HUES64 (cell line): ENCODE results near the gene UCN.

Experiments used
- H3K27ac ChIP-seq: 2 replicates; pipeline ENCODE4 v1.7.0; 2013; ENCODE audit warnings: low read depth, low read length, inconsistent platforms
- H3K27me3 ChIP-seq: 2 replicates; pipeline ENCODE4 v1.6.1; 2013; ENCODE audit warnings: mild to moderate bottlenecking, low read length; ENCODE audit not compliant: insufficient read depth
- H3K36me3 ChIP-seq: 2 replicates; pipeline ENCODE4 v1.6.1; 2013; ENCODE audit warnings: mild to moderate bottlenecking, low read length; ENCODE audit not compliant: insufficient read depth
- H3K4me1 ChIP-seq: 2 replicates; pipeline ENCODE4 v1.6.1; 2013; ENCODE audit warnings: mild to moderate bottlenecking, low read length, moderate library complexity; ENCODE audit not compliant: insufficient read depth
- H3K4me3 ChIP-seq: 2 replicates; pipeline ENCODE4 v1.5.1; 2013; ENCODE audit warnings: mild to moderate bottlenecking, low read length, moderate library complexity
- H3K9ac ChIP-seq: 2 replicates; pipeline ENCODE4 v1.6.1; 2013; ENCODE audit warnings: mild to moderate bottlenecking, low read depth, low read length
- H3K9me3 ChIP-seq: 2 replicates; pipeline ENCODE4 v1.6.1; 2013; ENCODE audit warnings: low read depth, low read length; ENCODE audit not compliant: insufficient read depth
- WGBS: fragments of 150-250, 120-280 bp; methylation state at CpG from one replicate; pipeline ENCODE4 v1.1.7; 2013; ENCODE audit warnings: missing lambda C conversion rate; 5-methylcytosine and 5-hydroxymethylcytosine counted together

The UCN gene

DNA sequence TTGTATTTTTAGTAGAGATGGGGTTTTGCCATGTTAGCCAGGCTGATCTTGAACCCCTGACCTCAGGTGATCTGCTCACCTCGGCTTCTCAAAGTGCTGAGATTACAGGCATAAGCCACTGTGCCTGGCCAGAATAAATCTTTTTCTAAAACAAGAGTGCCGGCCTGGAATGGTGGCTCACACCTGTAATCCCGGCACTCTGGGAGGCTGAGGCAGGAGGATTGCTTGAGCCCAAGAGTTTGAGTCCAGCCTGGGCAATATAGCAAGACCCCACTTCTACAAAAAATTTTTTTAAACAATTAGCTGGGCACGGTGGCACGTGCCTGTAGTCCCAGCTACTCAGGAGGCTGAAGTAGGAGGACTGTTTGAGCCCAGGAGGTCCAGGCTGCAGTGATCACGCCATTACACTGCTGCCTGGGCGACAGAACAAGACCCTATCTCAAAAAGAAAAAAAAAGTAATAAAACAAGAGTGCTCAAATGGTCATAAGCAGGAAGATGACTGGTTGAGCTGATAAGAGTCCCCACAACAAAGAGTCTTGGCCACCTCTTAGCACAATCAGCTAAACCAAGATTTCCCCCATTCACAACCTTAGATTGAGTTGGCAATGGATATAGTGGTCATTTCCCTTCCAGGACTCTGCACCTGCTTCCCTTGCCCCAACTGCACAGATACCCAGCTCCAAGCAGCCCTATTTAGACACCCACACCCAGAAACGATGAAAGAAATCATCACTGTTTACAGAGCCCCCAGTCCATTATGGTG lies 5.8 kb upstream of the UCN start:
- Histone ChIP-seq H3K4me3 (no peak overlapping the region), H3K9me3 (no peaks in the 10 kb centered on the region), H3K9ac (no peak overlapping the region), H3K4me1 (no peaks in the 10 kb centered on the region), H3K27me3 (peaks cover 2% of the 10 kb centered on the region; the same call in 1 of the 2 replicates), H3K36me3 (peaks cover 3% of the 10 kb centered on the region; the same call in 1 of the 2 replicates), H3K27ac (no peak overlapping the region)
- 90% methylated on average over 7 of the region's 8 CpGs for WGBS

DNA sequence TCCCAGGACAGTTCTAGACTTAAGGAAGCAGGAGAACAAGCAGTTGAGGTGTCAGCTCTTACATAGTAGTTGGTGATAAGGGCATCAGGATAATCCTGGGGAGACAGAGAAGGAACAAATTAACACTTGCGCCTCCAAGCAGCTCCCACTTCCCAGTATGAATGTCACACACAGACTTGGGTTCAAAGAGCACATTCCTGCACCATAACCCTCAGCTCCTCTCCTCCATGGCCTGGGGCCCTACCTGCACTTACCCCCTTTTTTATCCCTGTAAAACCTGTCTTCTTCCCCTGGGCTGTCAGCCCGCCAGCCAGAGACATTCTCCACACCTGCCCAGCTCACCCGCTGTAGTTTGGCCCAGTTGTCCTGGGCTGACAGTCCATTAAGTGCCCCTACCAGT lies 3.9 kb upstream of the UCN start:
- H3K9me3 ChIP-seq, result no peaks in the 10 kb centered on the region
- 96% methylated on average over 3 of the region's 3 CpGs for WGBS
- no peak overlapping the region for H3K27ac ChIP-seq
- H3K4me3 ChIP-seq, result no peak overlapping the region
- H3K4me1 ChIP-seq, result 0 out of 2 replicates have a peak, but pooled peaks cover 3% of the 10 kb centered on the region
- H3K36me3 ChIP-seq, result peaks cover 3% of the 10 kb centered on the region; the same call in 1 of the 2 replicates
- no peak overlapping the region for H3K9ac ChIP-seq
- H3K27me3 ChIP-seq, result peaks cover 21% of the 10 kb centered on the region

DNA sequence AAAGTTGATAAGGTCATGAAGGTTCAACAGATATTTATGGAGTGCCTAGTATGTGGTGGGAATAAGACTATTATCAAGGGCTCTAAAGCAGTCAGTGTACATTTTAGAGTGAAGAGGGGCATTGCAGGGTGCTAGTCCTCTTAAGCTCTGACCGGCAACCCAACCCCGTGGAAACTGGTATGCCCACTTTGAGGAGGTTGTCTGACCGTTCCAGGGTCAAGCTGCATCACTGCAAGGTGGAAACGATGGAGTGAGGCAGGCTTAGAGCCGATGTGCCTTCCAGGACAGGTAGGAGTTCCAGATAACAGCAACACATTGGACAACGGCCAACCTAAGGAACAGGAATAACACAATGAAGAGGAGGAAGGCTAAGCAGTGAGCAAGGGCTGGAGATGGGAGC lies 1.4 kb upstream of the UCN start:
- Histone ChIP-seq H3K27ac (no peak overlapping the region), H3K9me3 (no peaks in the 10 kb centered on the region), H3K27me3 (peaks cover 46% of the 10 kb centered on the region), H3K4me1 (0 out of 2 replicates have a peak, but pooled peaks cover 6% of the 10 kb centered on the region), H3K36me3 (peaks cover 3% of the 10 kb centered on the region; the same call in 1 of the 2 replicates), H3K9ac (no peak overlapping the region), H3K4me3 (no peak overlapping the region)
- 94% methylated on average over 6 of the region's 6 CpGs for WGBS

DNA sequence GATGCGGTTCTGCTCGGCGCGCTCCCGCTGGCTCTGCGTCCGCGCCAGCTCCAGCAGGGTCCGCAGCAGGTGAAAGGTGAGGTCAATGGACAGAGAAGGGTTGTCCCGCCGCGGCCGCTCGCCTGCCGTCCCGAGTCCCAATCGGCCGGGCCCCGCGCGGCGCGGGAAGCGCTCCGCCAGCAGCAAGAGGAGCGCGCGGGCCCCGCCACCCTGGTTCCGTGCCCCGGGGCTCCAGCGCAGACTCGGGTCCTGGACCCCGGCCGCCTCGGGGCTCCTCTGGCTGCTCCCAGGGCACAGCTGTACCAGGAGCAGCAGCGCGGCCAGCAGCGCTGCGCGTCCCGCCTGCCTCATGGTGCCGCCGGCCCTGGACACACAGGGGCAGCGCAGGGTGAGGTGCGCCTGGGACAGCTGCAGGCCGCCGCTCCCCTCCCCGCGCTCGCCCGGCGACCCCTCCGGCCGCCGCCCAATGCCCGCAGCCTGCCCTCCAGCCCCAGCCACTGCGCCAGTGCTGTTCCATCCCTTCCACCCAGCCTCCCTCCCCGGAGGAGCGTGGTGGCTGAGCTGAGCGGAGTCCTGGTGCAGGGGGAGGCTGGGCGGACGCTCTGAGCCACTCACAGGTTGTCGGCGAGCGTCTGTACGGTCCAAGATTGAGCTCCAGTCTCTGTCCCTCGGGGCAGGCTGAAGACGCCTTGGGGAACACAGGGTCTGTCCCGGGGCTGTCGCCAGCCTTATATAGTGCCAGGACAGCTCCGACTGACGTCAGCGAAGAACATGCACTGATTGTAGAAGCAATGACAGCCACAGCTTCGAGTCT lies 493 bp downstream of the UCN start:
- 4% methylated on average over 75 of the region's 75 CpGs for WGBS
- no peak overlapping the region; the same call in 1 of the 2 replicates for H3K9ac ChIP-seq
- peak overlapping the region; percentile 44 for H3K4me3 ChIP-seq
- H3K36me3 ChIP-seq, result peaks cover 3% of the 10 kb centered on the region; the same call in 1 of the 2 replicates
- H3K27ac ChIP-seq, result no peak overlapping the region
- H3K27me3 ChIP-seq, result peaks cover 50% of the 10 kb centered on the region
- 0 out of 2 replicates have a peak, but pooled peaks cover 6% of the 10 kb centered on the region for H3K4me1 ChIP-seq
- no peaks in the 10 kb centered on the region for H3K9me3 ChIP-seq

DNA sequence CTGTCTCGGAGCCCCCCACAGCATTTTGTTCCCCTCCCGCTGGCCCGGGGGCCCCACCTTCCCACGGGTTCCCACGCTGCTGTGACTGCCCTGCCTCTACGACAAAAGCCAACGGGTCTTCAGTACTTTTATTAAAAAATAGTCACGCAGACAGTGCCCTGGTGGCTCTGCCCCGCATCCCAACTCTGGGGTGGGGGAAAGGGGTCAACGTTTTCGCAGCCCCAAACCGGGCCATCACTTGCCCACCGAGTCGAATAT lies 1.0 kb downstream of the UCN start:
- no peak overlapping the region for H3K27ac ChIP-seq
- H3K9ac ChIP-seq, result no peak overlapping the region
- peak overlapping the region; percentile 44 for H3K4me3 ChIP-seq
- H3K27me3 ChIP-seq, result peaks cover 50% of the 10 kb centered on the region
- peaks cover 3% of the 10 kb centered on the region; the same call in 1 of the 2 replicates for H3K36me3 ChIP-seq
- H3K9me3 ChIP-seq, result no peaks in the 10 kb centered on the region
- WGBS, result 14% methylated on average over 14 of the region's 14 CpGs
- H3K4me1 ChIP-seq, result 0 out of 2 replicates have a peak, but pooled peaks cover 6% of the 10 kb centered on the region

DNA sequence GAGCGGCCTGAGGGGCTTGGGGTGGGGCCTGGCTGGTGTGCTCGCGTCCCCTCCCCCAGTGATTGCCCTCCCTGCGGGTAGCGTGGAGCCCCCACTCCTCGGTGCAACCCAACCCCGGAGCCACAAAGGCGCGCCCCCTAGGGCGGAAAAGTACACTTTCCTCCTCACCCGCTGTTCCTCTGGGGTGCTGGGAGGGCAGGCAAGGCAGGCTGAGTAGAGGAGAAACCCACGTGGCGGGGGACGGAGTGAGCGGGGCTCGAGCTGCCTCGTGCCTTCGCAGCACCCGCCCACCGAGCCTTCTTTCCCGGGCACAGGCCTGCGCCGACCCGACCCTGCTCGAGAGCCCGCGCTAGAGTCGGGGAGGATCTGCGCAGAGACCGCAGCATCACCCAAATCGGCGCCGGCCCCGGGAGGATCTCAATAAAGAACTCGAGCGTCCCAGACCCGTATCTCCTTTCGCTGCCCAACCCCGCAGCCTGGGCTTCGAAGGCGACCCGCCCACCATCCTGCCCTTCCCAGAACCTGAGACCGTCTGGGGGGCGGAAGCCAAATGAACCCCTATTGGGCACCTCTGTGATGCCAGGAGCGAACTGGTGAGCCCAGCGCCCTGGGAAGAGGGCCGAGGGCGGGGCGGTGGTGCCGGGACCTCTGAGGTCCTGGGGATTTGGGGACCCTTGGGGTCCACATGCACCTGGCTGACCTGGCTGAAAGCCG lies 1.5 kb downstream of the UCN start:
- Histone ChIP-seq H3K9ac (peak overlapping the region; percentile 20; the same call in 1 of the 2 replicates), H3K9me3 (no peaks in the 10 kb centered on the region), H3K36me3 (peaks cover 3% of the 10 kb centered on the region; the same call in 1 of the 2 replicates), H3K27ac (no peak overlapping the region), H3K4me3 (peak overlapping the region; percentile 44), H3K4me1 (0 out of 2 replicates have a peak, but pooled peaks cover 6% of the 10 kb centered on the region), H3K27me3 (peaks cover 50% of the 10 kb centered on the region)
- 9% methylated on average over 51 of the region's 51 CpGs for WGBS

DNA sequence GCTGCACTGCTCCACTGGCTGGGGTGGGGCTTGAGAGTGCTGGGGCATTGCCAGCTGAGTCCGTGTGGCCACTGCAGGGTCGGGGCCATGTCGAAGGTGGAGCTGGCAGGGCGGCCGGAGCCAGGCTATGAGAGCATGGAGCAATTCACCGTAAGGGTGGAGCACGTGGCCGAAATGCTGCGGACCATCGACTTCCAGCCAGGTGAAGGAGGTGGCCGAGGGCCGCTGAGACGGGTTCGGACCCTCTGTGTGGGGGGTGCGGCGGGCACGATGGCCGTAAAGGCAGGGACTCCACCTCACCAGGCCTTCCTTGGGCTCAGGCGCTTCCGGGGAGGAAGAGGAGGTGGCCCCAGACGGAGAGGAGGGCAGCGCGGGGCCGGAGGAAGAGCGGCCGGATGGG lies 2.1 kb downstream of the UCN start:
- Histone ChIP-seq H3K9ac (peak overlapping the region; percentile 20; the same call in 1 of the 2 replicates), H3K36me3 (peaks cover 3% of the 10 kb centered on the region; the same call in 1 of the 2 replicates), H3K4me3 (peak overlapping the region; percentile 44; the same call in 1 of the 2 replicates), H3K27me3 (peaks cover 50% of the 10 kb centered on the region), H3K9me3 (no peaks in the 10 kb centered on the region), H3K4me1 (0 out of 2 replicates have a peak, but pooled peaks cover 6% of the 10 kb centered on the region), H3K27ac (no peak overlapping the region)
- 60% methylated on average over 26 of the region's 26 CpGs for WGBS

DNA sequence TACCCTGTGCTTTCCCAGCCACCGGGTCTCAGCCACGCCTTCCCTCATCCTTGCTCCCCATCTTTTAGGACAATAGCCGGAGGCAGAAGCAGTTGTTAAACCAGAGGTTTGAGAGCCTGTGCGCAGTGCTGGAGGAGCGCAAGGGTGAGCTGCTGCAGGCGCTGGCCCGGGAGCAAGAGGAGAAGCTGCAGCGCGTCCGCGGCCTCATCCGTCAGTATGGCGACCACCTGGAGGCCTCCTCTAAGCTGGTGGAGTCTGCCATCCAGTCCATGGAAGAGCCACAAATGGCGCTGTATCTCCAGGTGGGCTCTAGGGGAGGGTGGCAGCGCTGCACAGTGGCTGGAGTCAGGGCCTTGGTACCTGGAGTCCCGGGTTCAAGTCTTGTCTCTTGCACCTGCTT lies 2.7 kb downstream of the UCN start:
- Histone ChIP-seq H3K9me3 (no peaks in the 10 kb centered on the region), H3K27me3 (peaks cover 50% of the 10 kb centered on the region), H3K4me3 (no peak overlapping the region), H3K27ac (no peak overlapping the region), H3K36me3 (peaks cover 3% of the 10 kb centered on the region; the same call in 1 of the 2 replicates), H3K4me1 (0 out of 2 replicates have a peak, but pooled peaks cover 6% of the 10 kb centered on the region), H3K9ac (no peak overlapping the region)
- WGBS, result 94% methylated on average over 16 of the region's 16 CpGs

DNA sequence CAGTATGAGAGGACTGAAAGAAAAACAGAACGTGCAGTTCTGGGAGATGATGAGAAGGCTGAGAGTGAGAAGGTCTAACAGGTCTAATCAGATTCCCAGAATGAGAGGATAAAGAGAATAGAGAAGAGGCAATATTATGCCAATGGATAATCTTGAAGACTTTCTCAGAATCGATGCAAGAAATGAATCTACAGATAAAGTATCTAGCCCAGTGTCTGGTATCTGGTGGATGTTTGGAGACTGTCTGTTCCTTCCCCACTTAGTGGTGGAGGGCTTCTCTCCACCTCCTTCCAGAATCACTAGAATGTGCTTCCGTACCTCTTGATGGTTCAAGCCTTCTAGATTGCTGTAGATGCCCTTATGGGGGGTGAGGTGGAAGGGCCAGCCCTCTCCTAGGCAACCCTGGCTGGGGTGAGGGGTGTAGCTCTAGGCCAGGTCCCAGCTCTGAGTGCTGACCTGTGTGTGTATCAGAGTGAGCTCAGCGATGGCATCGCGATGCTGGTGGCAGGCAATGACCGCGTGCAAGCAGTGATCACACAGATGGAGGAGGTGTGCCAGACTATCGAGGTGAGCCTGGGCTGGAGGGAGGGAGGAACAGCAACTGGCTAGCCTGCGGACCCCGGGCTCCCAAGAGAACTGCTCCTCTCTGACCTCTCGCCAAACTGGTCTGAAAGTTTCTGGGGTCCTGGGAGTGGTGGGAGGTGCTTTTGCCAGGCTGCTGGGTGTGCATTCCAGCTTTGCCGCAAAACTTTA lies 3.6 kb downstream of the UCN start:
- peaks cover 3% of the 10 kb centered on the region; the same call in 1 of the 2 replicates for H3K36me3 ChIP-seq
- H3K4me1 ChIP-seq, result 0 out of 2 replicates have a peak, but pooled peaks cover 6% of the 10 kb centered on the region
- H3K9me3 ChIP-seq, result no peaks in the 10 kb centered on the region
- peaks cover 50% of the 10 kb centered on the region for H3K27me3 ChIP-seq
- H3K27ac ChIP-seq, result no peak overlapping the region
- no peak overlapping the region for H3K4me3 ChIP-seq
- 88% methylated on average over 12 of the region's 13 CpGs for WGBS
- H3K9ac ChIP-seq, result no peak overlapping the region
